Measurements from ENCODE around the gene LAMB3. TPM values are rescaled to one million over a fixed set of nuclear protein-coding genes. Genes with fewer than 3 reads are reported as not detected.

LAMB3 gene
- total RNA-seq, 1 experiment from 2014 or later, result 70.2 TPM

DNA sequence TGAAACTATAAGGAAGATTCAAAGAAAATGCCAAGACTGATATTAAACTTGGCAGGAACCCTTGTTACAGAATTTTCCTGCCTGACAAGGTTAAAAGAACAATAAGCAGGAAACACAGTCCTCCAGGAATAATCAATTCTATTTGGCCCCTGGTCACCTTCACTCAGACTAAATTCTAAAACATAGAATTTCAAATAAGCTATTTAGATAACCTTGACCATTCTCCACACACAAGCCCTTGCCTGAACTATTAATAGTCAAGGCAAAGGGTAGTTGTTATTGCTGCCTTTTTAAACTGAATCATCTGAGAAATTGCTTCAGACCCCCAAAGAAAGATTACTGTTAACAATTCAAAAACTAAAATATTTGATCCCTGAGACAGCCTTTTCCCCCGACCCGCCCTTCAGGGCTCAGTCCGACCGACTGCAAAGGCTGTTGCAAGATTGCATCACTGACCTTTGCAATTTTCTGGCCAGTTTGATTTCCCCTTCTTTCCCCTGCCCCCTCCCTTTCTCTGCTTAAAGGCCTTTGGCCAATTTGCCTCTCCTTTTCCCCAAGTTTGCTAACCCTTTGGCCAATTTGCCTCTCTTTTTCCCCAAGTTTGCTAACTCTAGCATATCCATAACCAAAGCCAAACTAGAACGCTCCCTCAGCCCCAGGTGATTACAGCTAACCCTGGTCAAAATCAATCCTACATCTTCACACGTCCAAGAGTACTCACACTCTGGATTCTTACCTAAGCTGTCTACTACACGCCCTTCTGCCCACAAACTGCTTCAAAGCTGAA lies 21.6 kb upstream of the LAMB3 start:
- no peak overlapping the region for H3K9ac ChIP-seq (ENCODE audit: low read length)
- RAD21 ChIA-PET (ENCODE audit: low non-redundant PET in 1 of 2, low total read pairs in 2 of 2, uncharacterized antibody in 2 of 2, unreplicated experiment in 2 of 2), result no interaction called here
- no peak overlapping the region for H2AFZ ChIP-seq (ENCODE audit: low read depth, low read length, poor library complexity, severe bottlenecking)
- H3K4me2 ChIP-seq (ENCODE audit: low read length), result no peak overlapping the region
- peaks cover 0 to 7% of the 10 kb centered on the region in 2 experiments; a peak in 1 of 4 replicates for H3K4me1 ChIP-seq (ENCODE audit: control insufficient read depth in 1 of 2, insufficient read depth in 2 of 2, low read length in 2 of 2)
- H3K79me2 ChIP-seq (ENCODE audit: insufficient read depth, low read length), result no peaks in the 10 kb centered on the region
- no peak overlapping the region for H3K27ac ChIP-seq (ENCODE audit: low read depth, low read length)
- intact Hi-C loops (cut with micrococcal nuclease), result no loop called here
- no peak for DNase-seq (ENCODE audit: low read depth, low spot score)
- H3K9me3 ChIP-seq (ENCODE audit: control insufficient read depth in 1 of 2, insufficient read depth in 1 of 2, low read depth in 1 of 2, low read length in 2 of 2), result no peaks in the 10 kb centered on the region
- no TSS peak for BruUV-seq (replicated peaks)
- H3K36me3 ChIP-seq (ENCODE audit: control insufficient read depth in 1 of 2, insufficient read depth in 2 of 2, low read length in 2 of 2), result no peaks in the 10 kb centered on the region
- POLR2A ChIA-PET, result no interaction called here
- H3K4me3 ChIP-seq (replicated peaks in 1 of 2; ENCODE audit: low read depth in 1 of 2, low read length in 2 of 2), result no peak overlapping the region
- no peaks in the 10 kb centered on the region for H4K20me1 ChIP-seq (ENCODE audit: insufficient read depth)
- TF ChIP-seq, protein P1, sequence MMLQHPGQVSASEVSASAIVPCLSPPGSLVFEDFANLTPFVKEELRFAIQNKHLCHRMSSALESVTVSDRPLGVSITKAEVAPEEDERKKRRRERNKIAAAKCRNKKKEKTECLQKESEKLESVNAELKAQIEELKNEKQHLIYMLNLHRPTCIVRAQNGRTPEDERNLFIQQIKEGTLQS (IDR thresholded peaks at IDR 0.05), result no peak
- 0 out of 2 replicates have a peak, but pooled peaks have one; percentile 26 for TF ChIP-seq CEBPB (IDR thresholded peaks at IDR 0.05; ENCODE audit: low read depth)
- ATAC-seq, result no peak
- H3K27me3 ChIP-seq (ENCODE audit: insufficient read depth, low read length), result no peaks in the 10 kb centered on the region
- no peaks in the 10 kb centered on the region for H3K9me2 ChIP-seq (ENCODE audit: insufficient read depth)
- CTCF ChIA-PET, result no interaction called here

- ATAC-seq (no peak), DNase-seq (ENCODE audit: low read depth, low spot score) (no peak)
- Histone ChIP-seq H3K79me2 (ENCODE audit: insufficient read depth, low read length) (no peaks in the 10 kb centered on the region), H3K9me2 (ENCODE audit: insufficient read depth) (no peaks in the 10 kb centered on the region), H3K4me3 (replicated peaks in 1 of 2; ENCODE audit: low read depth in 1 of 2, low read length in 2 of 2) (no peak overlapping the region), H3K9ac (ENCODE audit: low read length) (no peak overlapping the region), H3K36me3 (ENCODE audit: control insufficient read depth in 1 of 2, insufficient read depth in 2 of 2, low read length in 2 of 2) (no peaks in the 10 kb centered on the region), H3K4me1 (ENCODE audit: control insufficient read depth in 1 of 2, insufficient read depth in 2 of 2, low read length in 2 of 2) (peaks cover 0 to 7% of the 10 kb centered on the region in 2 experiments; a peak in 1 of 4 replicates), H3K27me3 (ENCODE audit: insufficient read depth, low read length) (no peaks in the 10 kb centered on the region), H3K27ac (ENCODE audit: low read depth, low read length) (no peak overlapping the region), H3K9me3 (ENCODE audit: control insufficient read depth in 1 of 2, insufficient read depth in 1 of 2, low read depth in 1 of 2, low read length in 2 of 2) (no peaks in the 10 kb centered on the region), H3K4me2 (ENCODE audit: low read length) (no peak overlapping the region), H4K20me1 (ENCODE audit: insufficient read depth) (no peaks in the 10 kb centered on the region), H2AFZ (ENCODE audit: low read depth, low read length, poor library complexity, severe bottlenecking) (no peak overlapping the region)
- intact Hi-C loops (cut with micrococcal nuclease), result no loop called here
- no TSS peak for BruUV-seq (replicated peaks)
- RAD21 ChIA-PET (ENCODE audit: low non-redundant PET in 1 of 2, low total read pairs in 2 of 2, uncharacterized antibody in 2 of 2, unreplicated experiment in 2 of 2), result no interaction called here
- CTCF ChIA-PET, result no interaction called here
- TF ChIP-seq EGR1 (IDR thresholded peaks at IDR 0.05; ENCODE audit: low read depth) (no peak), MAX (IDR thresholded peaks at IDR 0.05) (0 out of 2 replicates have a peak, but pooled peaks have one; percentile 10)
- POLR2A ChIA-PET, result no interaction called here
Observed at GRCh38 chr1:209672705-209673630, 20.7 kb upstream of the LAMB3 start.
